Measurements from ENCODE around the gene C19orf81.
A peak's percentile ranks its signal among the peaks of the same experiment; 100 is the strongest.

C19orf81 gene

DNA sequence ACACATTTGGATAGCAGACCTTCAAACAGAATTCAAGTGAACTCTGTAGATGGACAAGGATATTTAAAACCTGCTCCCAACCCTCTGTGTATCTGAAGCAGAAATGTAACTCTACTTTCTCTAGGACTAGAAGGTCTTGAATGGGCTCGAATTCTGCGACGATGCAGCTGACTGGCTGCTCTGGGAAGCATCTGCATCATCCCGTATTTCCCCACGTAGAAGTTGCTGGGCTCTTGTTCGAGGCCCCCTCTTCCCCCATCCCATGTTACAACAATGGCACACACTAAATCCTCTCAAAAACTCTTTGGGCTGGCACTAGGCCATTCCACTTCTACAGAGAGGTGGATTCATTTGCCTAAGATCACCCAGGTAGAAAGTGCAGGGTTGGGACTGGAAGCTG is 15.0 kb downstream of the C19orf81 start:
- no peaks in the 10 kb centered on the region for H3K9me3 ChIP-seq (ENCODE audit: control insufficient read depth, insufficient read depth, low read depth, low read length)
- TF ChIP-seq ZNF768 (tag by site-specific recombination; IDR thresholded peaks at IDR 0.05), result no peak
- TF ChIP-seq SETDB1 (IDR thresholded peaks at IDR 0.05; ENCODE audit: insufficient read length, low read length), result peak; percentile 28
- H3K36me3 ChIP-seq (ENCODE audit: control insufficient read depth in 2 of 2, insufficient read depth in 1 of 2, low read length in 2 of 2), result no peaks in the 10 kb centered on the region
- H3K4me1 ChIP-seq (ENCODE audit: control insufficient read depth, insufficient read depth, low read length), result no peaks in the 10 kb centered on the region
- POLR2A ChIA-PET, result interaction anchor here (0.6 kb wide), 1 partner anchor 335 kb away, joined by 3 read pairs; no protein-coding TSS in a partner anchor
- no peak overlapping the region for H3K27ac ChIP-seq (ENCODE audit: extremely low read depth, low read depth, low read length)
- no peak overlapping the region for H3K4me3 ChIP-seq (ENCODE audit: low read depth, low read length)
- CTCF ChIA-PET, result interaction anchor here (1.0 to 1.1 kb wide), 3 partner anchors 71 to 126 kb away, joined by 3 read pairs; no protein-coding TSS in a partner anchor

DNA sequence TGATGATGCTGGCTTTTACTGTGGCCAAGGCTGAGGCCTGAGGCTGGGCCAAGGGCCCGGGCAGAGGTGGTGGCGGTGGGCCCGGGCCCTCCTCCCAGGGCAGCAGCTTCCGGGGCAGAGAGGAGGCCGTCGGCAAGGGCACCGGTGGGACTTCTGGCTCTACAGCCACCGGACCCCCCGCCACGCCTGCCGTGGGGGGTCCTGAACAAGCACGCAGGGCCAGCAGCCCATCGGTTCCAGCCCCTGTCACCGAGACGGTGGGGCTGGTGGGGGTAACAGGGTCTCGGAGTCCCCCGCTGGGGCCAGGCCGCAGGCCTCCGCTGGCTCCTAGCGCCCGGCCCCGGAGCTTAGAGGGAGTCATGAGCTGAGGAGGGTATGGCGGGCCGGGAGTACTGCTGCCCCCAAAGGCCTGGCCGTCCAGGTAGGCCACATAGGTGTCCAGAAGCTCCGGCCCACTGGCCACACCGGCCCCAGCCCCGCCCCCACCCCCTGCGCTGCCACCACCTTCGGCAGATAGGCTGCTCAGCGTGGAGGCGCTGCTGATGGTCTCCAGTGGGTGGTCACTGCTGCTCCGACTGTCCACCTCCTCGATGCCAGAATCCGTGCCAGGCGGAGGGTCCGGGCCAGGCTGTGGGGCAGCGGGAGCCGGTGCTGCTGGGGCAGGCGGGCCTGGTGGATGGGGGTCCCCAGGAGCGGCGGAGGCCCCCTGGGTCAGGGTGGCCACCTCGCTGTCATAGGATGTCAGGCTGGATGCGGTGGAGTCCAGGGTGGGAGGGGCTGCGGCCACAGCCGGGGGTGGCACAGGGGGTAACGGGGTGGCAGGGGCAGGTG is 17.3 kb downstream of the C19orf81 start:
- Histone ChIP-seq H3K4me1 (ENCODE audit: control insufficient read depth, insufficient read depth, low read length) (no peaks in the 10 kb centered on the region), H3K4me3 (ENCODE audit: low read depth, low read length) (no peak overlapping the region), H3K9me3 (ENCODE audit: control insufficient read depth, insufficient read depth, low read depth, low read length) (no peaks in the 10 kb centered on the region), H3K36me3 (ENCODE audit: control insufficient read depth in 2 of 2, insufficient read depth in 1 of 2, low read length in 2 of 2) (no peaks in the 10 kb centered on the region), H3K27ac (ENCODE audit: extremely low read depth, low read depth, low read length) (no peak overlapping the region)
- CTCF ChIA-PET, result no interaction called here
- TF ChIP-seq GLIS2 (tag by site-specific recombination; IDR thresholded peaks at IDR 0.05) (0 out of 2 replicates have a peak, but pooled peaks have one; percentile 7), SP3 (tag by site-specific recombination; IDR thresholded peaks at IDR 0.05) (no peak)
- POLR2A ChIA-PET, result interaction anchor here (0.6 kb wide), 1 partner anchor 111 kb away, joined by 3 read pairs; no protein-coding TSS in a partner anchor

DNA sequence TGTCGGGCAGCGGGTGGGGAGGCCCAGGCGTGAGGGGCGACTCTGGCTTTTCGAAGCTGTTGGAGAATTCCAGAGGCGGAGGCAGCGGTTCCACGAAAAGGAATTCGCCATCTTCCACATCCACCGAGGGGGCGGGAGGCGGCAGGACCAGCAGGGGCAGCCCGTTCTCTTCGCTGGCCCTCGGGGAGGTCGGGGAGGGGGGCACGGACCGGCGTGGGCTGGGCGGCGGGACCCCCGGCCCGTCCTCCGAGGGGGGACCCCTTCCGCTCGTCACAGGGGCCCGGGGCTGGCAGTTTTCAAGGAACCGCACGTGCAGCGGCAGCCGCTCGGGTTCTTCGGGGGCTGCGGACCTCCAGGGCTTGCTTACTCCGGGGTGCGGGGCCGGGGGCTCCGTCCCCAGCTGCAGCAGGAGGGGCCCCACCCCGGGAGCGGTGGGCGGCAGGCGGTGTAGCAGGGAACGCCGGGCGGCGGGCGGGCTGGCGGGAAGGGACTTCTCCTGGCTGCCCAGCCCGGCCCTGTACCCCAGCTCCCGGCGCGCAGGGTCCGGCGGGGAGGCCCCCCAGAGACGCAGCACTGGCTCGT is 18.0 kb downstream of the C19orf81 start:
- TF ChIP-seq ZNF785 (tag by site-specific recombination; IDR thresholded peaks at IDR 0.05) (no peak), ZNF140 (tag by site-specific recombination; IDR thresholded peaks at IDR 0.05) (no peak), ZFP41 (tag by site-specific recombination; IDR thresholded peaks at IDR 0.05; ENCODE audit: borderline replicate concordance) (no peak), ZNF223 (tag by site-specific recombination; IDR thresholded peaks at IDR 0.05) (no peak), ZNF544 (tag by site-specific recombination; IDR thresholded peaks at IDR 0.05) (no peak)
- TF ChIP-seq, protein P1, sequence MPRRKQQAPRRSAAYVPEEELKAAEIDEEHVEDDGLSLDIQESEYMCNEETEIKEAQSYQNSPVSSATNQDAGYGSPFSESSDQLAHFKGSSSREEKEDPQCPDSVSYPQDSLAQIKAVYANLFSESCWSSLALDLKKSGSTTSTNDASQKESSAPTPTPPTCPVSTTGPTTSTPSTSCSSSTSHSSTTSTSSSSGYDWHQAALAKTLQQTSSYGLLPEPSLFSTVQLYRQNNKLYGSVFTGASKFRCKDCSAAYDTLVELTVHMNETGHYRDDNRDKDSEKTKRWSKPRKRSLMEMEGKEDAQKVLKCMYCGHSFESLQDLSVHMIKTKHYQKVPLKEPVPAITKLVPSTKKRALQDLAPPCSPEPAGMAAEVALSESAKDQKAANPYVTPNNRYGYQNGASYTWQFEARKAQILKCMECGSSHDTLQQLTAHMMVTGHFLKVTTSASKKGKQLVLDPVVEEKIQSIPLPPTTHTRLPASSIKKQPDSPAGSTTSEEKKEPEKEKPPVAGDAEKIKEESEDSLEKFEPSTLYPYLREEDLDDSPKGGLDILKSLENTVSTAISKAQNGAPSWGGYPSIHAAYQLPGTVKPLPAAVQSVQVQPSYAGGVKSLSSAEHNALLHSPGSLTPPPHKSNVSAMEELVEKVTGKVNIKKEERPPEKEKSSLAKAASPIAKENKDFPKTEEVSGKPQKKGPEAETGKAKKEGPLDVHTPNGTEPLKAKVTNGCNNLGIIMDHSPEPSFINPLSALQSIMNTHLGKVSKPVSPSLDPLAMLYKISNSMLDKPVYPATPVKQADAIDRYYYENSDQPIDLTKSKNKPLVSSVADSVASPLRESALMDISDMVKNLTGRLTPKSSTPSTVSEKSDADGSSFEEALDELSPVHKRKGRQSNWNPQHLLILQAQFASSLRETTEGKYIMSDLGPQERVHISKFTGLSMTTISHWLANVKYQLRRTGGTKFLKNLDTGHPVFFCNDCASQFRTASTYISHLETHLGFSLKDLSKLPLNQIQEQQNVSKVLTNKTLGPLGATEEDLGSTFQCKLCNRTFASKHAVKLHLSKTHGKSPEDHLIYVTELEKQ (tag by site-specific recombination; IDR thresholded peaks at IDR 0.05; ENCODE audit: borderline replicate concordance), result no peak
- TF ChIP-seq, protein P2, sequence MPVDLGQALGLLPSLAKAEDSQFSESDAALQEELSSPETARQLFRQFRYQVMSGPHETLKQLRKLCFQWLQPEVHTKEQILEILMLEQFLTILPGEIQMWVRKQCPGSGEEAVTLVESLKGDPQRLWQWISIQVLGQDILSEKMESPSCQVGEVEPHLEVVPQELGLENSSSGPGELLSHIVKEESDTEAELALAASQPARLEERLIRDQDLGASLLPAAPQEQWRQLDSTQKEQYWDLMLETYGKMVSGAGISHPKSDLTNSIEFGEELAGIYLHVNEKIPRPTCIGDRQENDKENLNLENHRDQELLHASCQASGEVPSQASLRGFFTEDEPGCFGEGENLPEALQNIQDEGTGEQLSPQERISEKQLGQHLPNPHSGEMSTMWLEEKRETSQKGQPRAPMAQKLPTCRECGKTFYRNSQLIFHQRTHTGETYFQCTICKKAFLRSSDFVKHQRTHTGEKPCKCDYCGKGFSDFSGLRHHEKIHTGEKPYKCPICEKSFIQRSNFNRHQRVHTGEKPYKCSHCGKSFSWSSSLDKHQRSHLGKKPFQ (tag by site-specific recombination; IDR thresholded peaks at IDR 0.05), result no peak
- TF ChIP-seq, protein P3, sequence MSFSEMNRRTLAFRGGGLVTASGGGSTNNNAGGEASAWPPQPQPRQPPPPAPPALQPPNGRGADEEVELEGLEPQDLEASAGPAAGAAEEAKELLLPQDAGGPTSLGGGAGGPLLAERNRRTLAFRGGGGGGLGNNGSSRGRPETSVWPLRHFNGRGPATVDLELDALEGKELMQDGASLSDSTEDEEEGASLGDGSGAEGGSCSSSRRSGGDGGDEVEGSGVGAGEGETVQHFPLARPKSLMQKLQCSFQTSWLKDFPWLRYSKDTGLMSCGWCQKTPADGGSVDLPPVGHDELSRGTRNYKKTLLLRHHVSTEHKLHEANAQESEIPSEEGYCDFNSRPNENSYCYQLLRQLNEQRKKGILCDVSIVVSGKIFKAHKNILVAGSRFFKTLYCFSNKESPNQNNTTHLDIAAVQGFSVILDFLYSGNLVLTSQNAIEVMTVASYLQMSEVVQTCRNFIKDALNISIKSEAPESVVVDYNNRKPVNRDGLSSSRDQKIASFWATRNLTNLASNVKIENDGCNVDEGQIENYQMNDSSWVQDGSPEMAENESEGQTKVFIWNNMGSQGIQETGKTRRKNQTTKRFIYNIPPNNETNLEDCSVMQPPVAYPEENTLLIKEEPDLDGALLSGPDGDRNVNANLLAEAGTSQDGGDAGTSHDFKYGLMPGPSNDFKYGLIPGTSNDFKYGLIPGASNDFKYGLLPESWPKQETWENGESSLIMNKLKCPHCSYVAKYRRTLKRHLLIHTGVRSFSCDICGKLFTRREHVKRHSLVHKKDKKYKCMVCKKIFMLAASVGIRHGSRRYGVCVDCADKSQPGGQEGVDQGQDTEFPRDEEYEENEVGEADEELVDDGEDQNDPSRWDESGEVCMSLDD (tag by site-specific recombination; IDR thresholded peaks at IDR 0.05), result no peak
- Histone ChIP-seq H3K4me3 (ENCODE audit: low read depth, low read length) (no peak overlapping the region), H3K9me3 (ENCODE audit: control insufficient read depth, insufficient read depth, low read depth, low read length) (no peaks in the 10 kb centered on the region), H3K36me3 (ENCODE audit: control insufficient read depth in 2 of 2, insufficient read depth in 1 of 2, low read length in 2 of 2) (no peaks in the 10 kb centered on the region), H3K4me1 (ENCODE audit: control insufficient read depth, insufficient read depth, low read length) (no peaks in the 10 kb centered on the region), H3K27ac (ENCODE audit: extremely low read depth, low read depth, low read length) (no peak overlapping the region)
- POLR2A ChIA-PET, result no interaction called here
- CTCF ChIA-PET, result no interaction called here
